H1 (cell line): ENCODE results near the gene ERICH3. TPM values are rescaled to one million over a fixed set of nuclear protein-coding genes. Genes with fewer than 3 reads are reported as not detected.

ENCODE experiments used
- CBX8 ChIP-seq: fragments of 300-800, 300-1000 bp; sonication (generic); IDR thresholded peaks from 2 replicates; pipeline ENCODE4 v1.7.1; 2016; ENCODE audit warnings: low read depth, low read length, borderline replicate concordance
- NRF1 ChIP-seq: IDR thresholded peaks from 2 replicates; pipeline ENCODE4 v1.6.1; 2011; ENCODE audit warnings: mild to moderate bottlenecking, low read depth, low read length, improper control_type of control experiment
- RFX5 ChIP-seq: IDR thresholded peaks from 2 replicates; pipeline ENCODE4 v1.6.1; 2011; ENCODE audit warnings: low read depth, low read length, improper control_type of control experiment, borderline replicate concordance
- SAP30 ChIP-seq: fragments of 300-600 bp; sonication (generic); IDR thresholded peaks from 2 replicates; pipeline ENCODE4 v1.7.1; 2012; ENCODE audit warnings: low read length, moderate library complexity, mild to moderate bottlenecking, inconsistent platforms; ENCODE audit not compliant: insufficient read depth, insufficient replicate concordance
- YY1 ChIP-seq: IDR thresholded peaks from 2 replicates; pipeline ENCODE4 v1.6.1; 2011; ENCODE audit warnings: low read depth, mild to moderate bottlenecking, low read length
- polyA plus RNA-seq, 7 experiments: library from polyadenylated mRNA; depleted of rRNA in 3 of 7; stranded (reverse) in 5 of 7; unstranded in 2 of 7; fragments of >200 nt in 5 of 7; fragments of 200-250 nt in 2 of 7; gene quantifications; 1 replicate in 5 of 7; 2 replicates in 1 of 7; 4 replicates in 1 of 7; pipeline versions ENCODE4 v1.2.1 to v1.2.3, GENCODE V29; 2011 to 2013; ENCODE audit warnings: missing spikeins in 2 of 7, mixed read lengths in 2 of 7
- total RNA-seq: library from RNA; stranded (reverse); fragmentation: NEBNext Ultra II Directional; extraction: Animal tissue kit (Norgen Biotek cat#: 25700); gene quantifications from 2 replicates; pipeline ENCODE4 v1.2.1, GENCODE V29; 2021

The ERICH3 gene
- total and polyA plus RNA-seq, 2 of the 8 experiments (the other 6 are each of a cell fraction or from before 2014, with no cell fraction given), result 0.02 TPM; not detected in 1

GRCh38 chr1:74530892-74531291 lies 142.7 kb downstream of the ERICH3 start (continued):
- TF ChIP-seq SAP30 (no peak), RFX5 (no peak), YY1 (no peak), NRF1 (no peak), CBX8 (no peak)
